K562 (cell line): ENCODE data around the gene PEAR1. TPM values are rescaled to one million over a fixed set of nuclear protein-coding genes. Genes with fewer than 3 reads are reported as not detected.

Experiments
- ASH1L ChIP-seq: fragments of 450-650 bp; IDR thresholded peaks from 2 replicates; pipeline ENCODE4 v1.6.1; 2018; ENCODE audit warnings: borderline replicate concordance, mild to moderate bottlenecking, low read depth; ENCODE audit not compliant: partially characterized antibody
- CBX5 ChIP-seq: IDR thresholded peaks from 2 replicates; pipeline ENCODE4 v1.6.1; 2014; ENCODE audit warnings: low read depth, borderline replicate concordance
- HEY1 ChIP-seq: fragments of 250-450 bp; sonication (Bioruptor Pico); IDR thresholded peaks from 2 replicates; pipeline ENCODE4 v1.5.0; 2020; ENCODE audit warnings: mild to moderate bottlenecking, moderate library complexity, borderline replicate concordance
- JUN ChIP-seq, 2 experiments: sonication (generic) in 1 of 2; formaldehyde crosslinking in 1 of 2; IDR thresholded peaks; 2 replicates each; pipeline versions ENCODE4 v1.6.1 to v1.8.0; 2012 to 2022; ENCODE audit warnings: borderline replicate concordance in 2 of 2, mild to moderate bottlenecking in 2 of 2, improper control_type of control experiment in 1 of 2, low read depth in 1 of 2, low read length in 1 of 2, missing genetic modification reagents in 1 of 2
- MAFG ChIP-seq: fragments of 450-650 bp; conservative IDR thresholded peaks from 2 replicates; pipeline ENCODE4 v1.6.1; 2016; ENCODE audit warnings: missing genetic modification characterization, missing compliant biosample characterization
- PHF8 ChIP-seq: fragments of 200-600 bp; sonication (generic); IDR thresholded peaks from 2 replicates; pipeline ENCODE4 v1.6.1; 2012; ENCODE audit warnings: mixed run types, mild to moderate bottlenecking, inconsistent platforms, low read length, moderate library complexity, borderline replicate concordance
- POLR2H ChIP-seq: IDR thresholded peaks from 2 replicates; pipeline ENCODE4 v1.6.1; 2016; ENCODE audit warnings: missing genetic modification characterization, low read depth, mild to moderate bottlenecking, control low read depth, missing compliant biosample characterization, moderate library complexity
- PTRF ChIP-seq: fragments of 450-650 bp; IDR thresholded peaks from 2 replicates; pipeline ENCODE4 v1.6.1; 2016; ENCODE audit warnings: mild to moderate bottlenecking, missing genetic modification characterization, missing compliant biosample characterization
- SMARCC2 ChIP-seq: fragments of 450-650 bp; IDR thresholded peaks from 2 replicates; pipeline ENCODE4 v1.6.1; 2017; ENCODE audit warnings: antibody characterized with exemption, moderate library complexity, mild to moderate bottlenecking, low read depth
- TBL1XR1 ChIP-seq, 2 experiments: IDR thresholded peaks; 2 replicates each; pipeline ENCODE4 v1.6.1; 2012; ENCODE audit warnings: improper control_type of control experiment in 2 of 2, low read length in 2 of 2, mild to moderate bottlenecking in 1 of 2
- ZNF41 ChIP-seq: fragments of 250-450 bp; sonication (Bioruptor Pico); conservative IDR thresholded peaks from 2 replicates; pipeline ENCODE4 v1.4.0; 2020; ENCODE audit warnings: mild to moderate bottlenecking
- polyA plus RNA-seq, 8 experiments: library from polyadenylated mRNA; depleted of rRNA in 4 of 8; stranded (reverse) in 5 of 8; unstranded in 3 of 8; fragments of >200 nt; fragmentation: Nextera tagmentation in 2 of 8; fragmentation: Illumina TruSeq in 1 of 8; extraction: Ambion mirVana in 2 of 8; extraction: Trizol in 1 of 8; gene quantifications; 2 replicates each; pipeline versions ENCODE4 v1.2.1 to v1.2.3, GENCODE V29; 2011 to 2014; ENCODE audit warnings: inconsistent platforms in 1 of 8, missing spikeins in 1 of 8
- total RNA-seq, 7 experiments: library from RNA; depleted of rRNA in 6 of 7; stranded (reverse); fragments of >200 nt in 6 of 7; fragmentation: Illumina TruSeq in 2 of 7; extraction: Trizol in 2 of 7; gene quantifications; 2 replicates each; pipeline versions ENCODE4 v1.2.1 to v1.2.3, GENCODE V29; 2011 to 2021; ENCODE audit warnings: low replicate concordance in 1 of 7
- TF ChIP-seq, protein P1 (sequence below): fragments of 450-650 bp; IDR thresholded peaks from 2 replicates; pipeline ENCODE4 v1.6.1; 2016; ENCODE audit warnings: low read depth
- TF ChIP-seq, protein P2 (sequence below): fragments of 250-450 bp; sonication (Bioruptor Pico); IDR thresholded peaks from 2 replicates; pipeline ENCODE4 v1.4.0; 2020; ENCODE audit warnings: borderline replicate concordance
- TF ChIP-seq, protein P3 (sequence below): sonication (generic); formaldehyde crosslinking; IDR thresholded peaks from 2 replicates; pipeline ENCODE4 v1.8.0; 2022; ENCODE audit warnings: missing genetic modification reagents, mild to moderate bottlenecking, borderline replicate concordance
- TF ChIP-seq, protein P4 (sequence below): fragments of 250-450 bp; sonication (Bioruptor Pico); IDR thresholded peaks from 2 replicates; pipeline ENCODE4 v1.5.1; 2021; ENCODE audit warnings: mild to moderate bottlenecking

PEAR1 gene
- total and polyA plus RNA-seq, 9 of the 15 experiments (the other 6 are each of a cell fraction or from before 2014, with no cell fraction given), result 0.87 to 13.9 (median 6.1) TPM

DNA sequence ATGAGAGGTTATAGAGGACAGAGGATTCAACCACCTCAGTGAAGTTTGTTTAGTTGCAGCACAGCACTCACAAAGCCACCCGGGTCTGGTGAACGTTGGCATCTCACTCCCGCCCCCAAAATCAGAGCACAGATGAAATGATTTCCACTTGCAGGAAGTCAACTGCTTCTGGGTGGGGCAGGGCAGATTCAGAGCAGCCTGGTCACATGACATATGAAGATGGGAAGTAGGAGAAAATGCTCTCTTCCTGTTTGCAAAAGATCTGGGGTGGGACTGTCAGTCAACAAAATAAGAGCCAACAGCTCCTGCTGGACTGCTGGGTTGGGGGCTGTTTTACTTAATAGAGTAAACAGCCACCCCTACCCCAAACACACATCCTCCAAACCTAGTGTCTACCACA is 70.1 kb downstream of the PEAR1 start (continued):
- TF ChIP-seq, protein P1, sequence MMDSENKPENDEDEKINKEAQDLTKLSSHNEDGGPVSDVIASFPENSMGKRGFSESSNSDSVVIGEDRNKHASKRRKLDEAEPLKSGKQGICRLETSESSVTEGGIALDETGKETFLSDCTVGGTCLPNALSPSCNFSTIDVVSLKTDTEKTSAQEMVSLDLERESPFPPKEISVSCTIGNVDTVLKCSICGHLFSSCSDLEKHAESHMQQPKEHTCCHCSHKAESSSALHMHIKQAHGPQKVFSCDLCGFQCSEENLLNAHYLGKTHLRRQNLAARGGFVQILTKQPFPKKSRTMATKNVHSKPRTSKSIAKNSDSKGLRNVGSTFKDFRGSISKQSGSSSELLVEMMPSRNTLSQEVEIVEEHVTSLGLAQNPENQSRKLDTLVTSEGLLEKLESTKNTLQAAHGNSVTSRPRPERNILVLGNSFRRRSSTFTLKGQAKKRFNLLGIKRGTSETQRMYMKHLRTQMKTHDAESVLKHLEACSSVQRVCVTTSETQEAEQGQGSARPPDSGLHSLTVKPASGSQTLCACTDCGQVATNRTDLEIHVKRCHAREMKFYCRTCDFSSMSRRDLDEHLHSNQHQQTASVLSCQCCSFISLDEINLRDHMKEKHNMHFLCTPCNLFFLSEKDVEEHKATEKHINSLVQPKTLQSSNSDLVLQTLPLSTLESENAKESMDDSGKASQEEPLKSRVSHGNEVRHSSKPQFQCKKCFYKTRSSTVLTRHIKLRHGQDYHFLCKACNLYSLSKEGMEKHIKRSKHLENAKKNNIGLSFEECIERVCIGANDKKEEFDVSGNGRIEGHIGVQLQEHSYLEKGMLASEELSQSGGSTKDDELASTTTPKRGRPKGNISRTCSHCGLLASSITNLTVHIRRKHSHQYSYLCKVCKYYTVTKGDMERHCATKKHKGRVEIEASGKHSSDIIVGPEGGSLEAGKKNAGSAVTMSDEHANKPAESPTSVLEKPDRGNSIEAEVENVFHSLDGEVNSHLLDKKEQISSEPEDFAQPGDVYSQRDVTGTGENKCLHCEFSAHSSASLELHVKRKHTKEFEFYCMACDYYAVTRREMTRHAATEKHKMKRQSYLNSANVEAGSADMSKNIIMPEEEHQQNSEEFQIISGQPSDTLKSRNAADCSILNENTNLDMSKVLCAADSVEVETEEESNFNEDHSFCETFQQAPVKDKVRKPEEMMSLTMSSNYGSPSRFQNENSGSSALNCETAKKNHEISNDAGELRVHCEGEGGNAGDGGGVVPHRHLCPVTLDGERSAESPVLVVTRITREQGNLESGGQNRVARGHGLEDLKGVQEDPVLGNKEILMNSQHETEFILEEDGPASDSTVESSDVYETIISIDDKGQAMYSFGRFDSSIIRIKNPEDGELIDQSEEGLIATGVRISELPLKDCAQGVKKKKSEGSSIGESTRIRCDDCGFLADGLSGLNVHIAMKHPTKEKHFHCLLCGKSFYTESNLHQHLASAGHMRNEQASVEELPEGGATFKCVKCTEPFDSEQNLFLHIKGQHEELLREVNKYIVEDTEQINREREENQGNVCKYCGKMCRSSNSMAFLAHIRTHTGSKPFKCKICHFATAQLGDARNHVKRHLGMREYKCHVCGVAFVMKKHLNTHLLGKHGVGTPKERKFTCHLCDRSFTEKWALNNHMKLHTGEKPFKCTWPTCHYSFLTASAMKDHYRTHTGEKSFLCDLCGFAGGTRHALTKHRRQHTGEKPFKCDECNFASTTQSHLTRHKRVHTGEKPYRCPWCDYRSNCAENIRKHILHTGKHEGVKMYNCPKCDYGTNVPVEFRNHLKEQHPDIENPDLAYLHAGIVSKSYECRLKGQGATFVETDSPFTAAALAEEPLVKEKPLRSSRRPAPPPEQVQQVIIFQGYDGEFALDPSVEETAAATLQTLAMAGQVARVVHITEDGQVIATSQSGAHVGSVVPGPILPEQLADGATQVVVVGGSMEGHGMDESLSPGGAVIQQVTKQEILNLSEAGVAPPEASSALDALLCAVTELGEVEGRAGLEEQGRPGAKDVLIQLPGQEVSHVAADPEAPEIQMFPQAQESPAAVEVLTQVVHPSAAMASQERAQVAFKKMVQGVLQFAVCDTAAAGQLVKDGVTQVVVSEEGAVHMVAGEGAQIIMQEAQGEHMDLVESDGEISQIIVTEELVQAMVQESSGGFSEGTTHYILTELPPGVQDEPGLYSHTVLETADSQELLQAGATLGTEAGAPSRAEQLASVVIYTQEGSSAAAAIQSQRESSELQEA, result no peak
- TF ChIP-seq MAFG (tag) (no peak), JUN (IDR thresholded peaks at IDR 0.05; ENCODE audit: borderline replicate concordance, low read depth, low read length) (no peak), JUN (CRISPR knock-in tag; IDR thresholded peaks at IDR 0.05; ENCODE audit: borderline replicate concordance) (no peak), CBX5 (no peak), PTRF (tag) (no peak), PHF8 (no peak), POLR2H (tag) (no peak), SMARCC2 (no peak), ASH1L (no peak), TBL1XR1 (IDR thresholded peaks at IDR 0.05; ENCODE audit: low read length in 2 of 2) (no peak), HEY1 (no peak), ZNF41 (CRISPR knock-in tag) (no peak)
- TF ChIP-seq, protein P2, sequence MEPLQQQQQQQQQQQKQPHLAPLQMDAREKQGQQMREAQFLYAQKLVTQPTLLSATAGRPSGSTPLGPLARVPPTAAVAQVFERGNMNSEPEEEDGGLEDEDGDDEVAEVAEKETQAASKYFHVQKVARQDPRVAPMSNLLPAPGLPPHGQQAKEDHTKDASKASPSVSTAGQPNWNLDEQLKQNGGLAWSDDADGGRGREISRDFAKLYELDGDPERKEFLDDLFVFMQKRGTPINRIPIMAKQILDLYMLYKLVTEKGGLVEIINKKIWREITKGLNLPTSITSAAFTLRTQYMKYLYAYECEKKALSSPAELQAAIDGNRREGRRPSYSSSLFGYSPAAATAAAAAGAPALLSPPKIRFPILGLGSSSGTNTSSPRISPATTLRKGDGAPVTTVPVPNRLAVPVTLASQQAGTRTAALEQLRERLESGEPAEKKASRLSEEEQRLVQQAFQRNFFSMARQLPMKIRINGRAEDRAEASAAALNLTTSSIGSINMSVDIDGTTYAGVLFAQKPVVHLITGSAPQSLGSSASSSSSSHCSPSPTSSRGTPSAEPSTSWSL (CRISPR knock-in tag), result no peak
- TF ChIP-seq, protein P3, sequence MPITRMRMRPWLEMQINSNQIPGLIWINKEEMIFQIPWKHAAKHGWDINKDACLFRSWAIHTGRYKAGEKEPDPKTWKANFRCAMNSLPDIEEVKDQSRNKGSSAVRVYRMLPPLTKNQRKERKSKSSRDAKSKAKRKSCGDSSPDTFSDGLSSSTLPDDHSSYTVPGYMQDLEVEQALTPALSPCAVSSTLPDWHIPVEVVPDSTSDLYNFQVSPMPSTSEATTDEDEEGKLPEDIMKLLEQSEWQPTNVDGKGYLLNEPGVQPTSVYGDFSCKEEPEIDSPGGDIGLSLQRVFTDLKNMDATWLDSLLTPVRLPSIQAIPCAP (CRISPR knock-in tag), result no peak
- TF ChIP-seq, protein P4, sequence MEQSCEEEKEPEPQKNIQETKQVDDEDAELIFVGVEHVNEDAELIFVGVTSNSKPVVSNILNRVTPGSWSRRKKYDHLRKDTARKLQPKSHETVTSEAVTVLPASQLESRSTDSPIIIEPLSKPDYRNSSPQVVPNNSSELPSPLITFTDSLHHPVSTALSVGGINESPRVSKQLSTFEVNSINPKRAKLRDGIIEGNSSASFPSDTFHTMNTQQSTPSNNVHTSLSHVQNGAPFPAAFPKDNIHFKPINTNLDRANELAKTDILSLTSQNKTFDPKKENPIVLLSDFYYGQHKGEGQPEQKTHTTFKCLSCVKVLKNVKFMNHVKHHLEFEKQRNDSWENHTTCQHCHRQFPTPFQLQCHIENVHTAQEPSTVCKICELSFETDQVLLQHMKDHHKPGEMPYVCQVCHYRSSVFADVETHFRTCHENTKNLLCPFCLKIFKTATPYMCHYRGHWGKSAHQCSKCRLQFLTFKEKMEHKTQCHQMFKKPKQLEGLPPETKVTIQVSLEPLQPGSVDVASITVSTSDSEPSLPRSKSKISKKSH (CRISPR knock-in tag), result no peak
